HCT116 (cell line): Measurements from ENCODE around the gene RNF217. TPM values are rescaled to one million over a fixed set of nuclear protein-coding genes. Genes with fewer than 3 reads are reported as not detected.

ENCODE experiments used
- ATAC-seq: fragments of 200-7000 bp; cut with Tn5 transposase; 2 replicates; pipeline ENCODE4 v1.9.1; 2020; ENCODE audit warnings: mild to moderate bottlenecking, moderate library complexity
- BruUV-seq: library from RNA; stranded (reverse); fragments of 400-500 nt; replicated peaks from 2 replicates; lab custom pipeline; 2021; lab: Mats Ljungman, UMichigan
- CTCF ChIA-PET: fragments of 300-600 bp; sonication (Branson Sonifier 250); formaldehyde crosslinking; loops from one replicate; lab custom pipeline; 2021; ENCODE audit warnings: antibody characterized with exemption; lab: Charles Lee
- POLR2A ChIA-PET: fragments of 300-600, 350-600 bp; sonication (Branson Sonifier 250); formaldehyde crosslinking; loops from one replicate; lab custom pipeline; 2021; ENCODE audit warnings: antibody characterized with exemption; lab: Charles Lee
- RAD21 ChIA-PET, 2 experiments: fragments of 300-600 bp; sonication (Branson Sonifier 250); formaldehyde crosslinking; loops; one replicate each; lab custom pipeline; 2023; ENCODE audit warnings: low total read pairs in 2 of 2; ENCODE audit not compliant: uncharacterized antibody in 2 of 2, unreplicated experiment in 2 of 2, low non-redundant PET in 1 of 2; lab: Charles Lee
- DNase-seq: peaks from one replicate; pipeline ENCODE4 v3.0.0-alpha.2; 2010; ENCODE audit warnings: low read depth, low spot score
- H2AFZ ChIP-seq: fragments of 200-600 bp; shearing (Covaris generic), sonication (generic); 2 replicates; pipeline ENCODE4 v1.6.1; 2017; ENCODE audit warnings: low read depth, mixed run types, mixed read lengths, antibody characterized with exemption, low read length; ENCODE audit not compliant: poor library complexity, severe bottlenecking
- H3K27ac ChIP-seq: 2 replicates; pipeline ENCODE4 v1.5.1; 2012; ENCODE audit warnings: low read depth, low read length
- H3K27me3 ChIP-seq: fragments of 200-600 bp; sonication (generic); 2 replicates; pipeline ENCODE4 v1.6.1; 2016; ENCODE audit warnings: mixed run types, low read length, mixed read lengths; ENCODE audit not compliant: insufficient read depth
- H3K36me3 ChIP-seq, 2 experiments: fragments of 200-500 bp in 1 of 2; fragments of 200-600 bp in 1 of 2; sonication (Bioruptor generic) in 1 of 2; sonication (generic) in 1 of 2; 2 replicates each; pipeline versions ENCODE4 v1.5.1 to v1.6.1; 2014 to 2016; ENCODE audit warnings: low read length in 2 of 2, inconsistent platforms in 1 of 2, mixed read lengths in 1 of 2, mixed run types in 1 of 2; ENCODE audit not compliant: insufficient read depth in 2 of 2, control insufficient read depth in 1 of 2
- H3K4me1 ChIP-seq, 2 experiments: fragments of 200-600 bp in 1 of 2; sonication (generic) in 1 of 2; 2 replicates each; pipeline versions ENCODE4 v1.5.1 to v1.6.1; 2012 to 2017; ENCODE audit warnings: low read length in 2 of 2, inconsistent platforms in 1 of 2, mild to moderate bottlenecking in 1 of 2, mixed read lengths in 1 of 2, mixed run types in 1 of 2, moderate library complexity in 1 of 2; ENCODE audit not compliant: insufficient read depth in 2 of 2, control insufficient read depth in 1 of 2
- H3K4me2 ChIP-seq: fragments of 200-600 bp; sonication (generic); 2 replicates; pipeline ENCODE4 v1.6.1; 2017; ENCODE audit warnings: mixed run types, low read length, mixed read lengths
- H3K4me3 ChIP-seq, 2 experiments: fragments of 200-600 bp in 1 of 2; sonication (generic) in 1 of 2; replicated peaks in 1 of 2; 2 replicates each; pipeline ENCODE4 v1.5.1; 2011 to 2016; ENCODE audit warnings: low read length in 2 of 2, control low read depth in 1 of 2, low read depth in 1 of 2, mild to moderate bottlenecking in 1 of 2, mixed read lengths in 1 of 2, mixed run types in 1 of 2
- H3K79me2 ChIP-seq: fragments of 200-600 bp; sonication (generic); 2 replicates; pipeline ENCODE4 v1.6.1; 2017; ENCODE audit warnings: mild to moderate bottlenecking, mixed run types, low read length, moderate library complexity, mixed read lengths; ENCODE audit not compliant: insufficient read depth
- H3K9ac ChIP-seq: fragments of 200-600 bp; sonication (generic); 2 replicates; pipeline ENCODE4 v1.6.1; 2016; ENCODE audit warnings: low read length, mixed read lengths
- H3K9me2 ChIP-seq: fragments of 200-600 bp; sonication (generic), shearing (Covaris generic); 2 replicates; pipeline ENCODE4 v1.6.1; 2017; ENCODE audit warnings: mixed run types, mild to moderate bottlenecking, moderate library complexity; ENCODE audit not compliant: insufficient read depth
- H3K9me3 ChIP-seq, 2 experiments: fragments of 200-500 bp in 1 of 2; fragments of 200-600 bp in 1 of 2; sonication (Bioruptor generic) in 1 of 2; sonication (generic) in 1 of 2; 2 replicates each; pipeline ENCODE4 v1.6.1; 2014 to 2017; ENCODE audit warnings: low read length in 2 of 2, mixed read lengths in 2 of 2, inconsistent platforms in 1 of 2, low read depth in 1 of 2, mild to moderate bottlenecking in 1 of 2, mixed run types in 1 of 2, moderate library complexity in 1 of 2; ENCODE audit not compliant: control insufficient read depth in 1 of 2, insufficient read depth in 1 of 2
- H4K20me1 ChIP-seq: fragments of 200-600 bp; sonication (generic), shearing (Covaris generic); 2 replicates; pipeline ENCODE4 v1.6.1; 2017; ENCODE audit warnings: mixed run types, mild to moderate bottlenecking, moderate library complexity; ENCODE audit not compliant: insufficient read depth
- CBX3 ChIP-seq: IDR thresholded peaks from 2 replicates; pipeline ENCODE4 v1.6.1; 2012; ENCODE audit warnings: low read depth
- ELF1 ChIP-seq: IDR thresholded peaks from 2 replicates; pipeline ENCODE4 v1.6.1; 2012; ENCODE audit warnings: low read depth, borderline replicate concordance
- FOSL1 ChIP-seq: IDR thresholded peaks from 2 replicates; pipeline ENCODE4 v1.6.1; 2012; ENCODE audit warnings: low read depth
- JUND ChIP-seq: IDR thresholded peaks from 2 replicates; pipeline ENCODE4 v1.6.1; 2012
- POLR2A ChIP-seq: IDR thresholded peaks from 2 replicates; pipeline ENCODE4 v1.7.0; 2011; ENCODE audit warnings: borderline replicate concordance; ENCODE audit not compliant: insufficient read depth, insufficient read length; ENCODE audit errors: extremely low read depth
- SP1 ChIP-seq: IDR thresholded peaks from 2 replicates; pipeline ENCODE4 v1.6.1; 2012; ENCODE audit warnings: low read depth
- SRF ChIP-seq: IDR thresholded peaks from 2 replicates; pipeline ENCODE4 v1.6.1; 2012; ENCODE audit warnings: low read depth
- YY1 ChIP-seq: IDR thresholded peaks from 2 replicates; pipeline ENCODE4 v1.6.1; 2011; ENCODE audit warnings: low read length, low read depth, moderate library complexity, mild to moderate bottlenecking; ENCODE audit not compliant: insufficient replicate concordance; ENCODE audit errors: extremely low read depth
- ZFX ChIP-seq: fragments of 450-650 bp; IDR thresholded peaks from 2 replicates; pipeline ENCODE4 v1.6.1; 2017
- intact Hi-C: fragments of 100-400 bp; cut with micrococcal nuclease; formaldehyde crosslinking; loops from 2 replicates; pipeline ENCODE4 v1.10.0; 2022
- total RNA-seq: library from RNA; stranded (reverse); gene quantifications from one replicate; pipeline ENCODE4 v1.2.1, GENCODE V29; 2021; ENCODE audit not compliant: unreplicated experiment
- TF ChIP-seq, protein P1 (sequence below), 3 experiments: fragments of 200-600 bp in 1 of 3; sonication (generic) in 1 of 3; IDR thresholded peaks in 2 of 3; conservative IDR thresholded peaks in 1 of 3; 2 replicates each; pipeline ENCODE4 v1.5.1; 2012 to 2017; ENCODE audit warnings: low read depth in 2 of 3, low read length in 2 of 3, antibody characterized with exemption in 1 of 3, borderline replicate concordance in 1 of 3, control low read depth in 1 of 3, mild to moderate bottlenecking in 1 of 3, mixed read lengths in 1 of 3, mixed run types in 1 of 3, moderate library complexity in 1 of 3; ENCODE audit not compliant: insufficient read depth in 1 of 3
- TF ChIP-seq, protein P2 (sequence below): IDR thresholded peaks from 2 replicates; pipeline ENCODE4 v1.6.1; 2011; ENCODE audit warnings: mild to moderate bottlenecking, low read length, moderate library complexity; ENCODE audit not compliant: insufficient replicate concordance; ENCODE audit errors: extremely low read depth

The RNF217 gene
- total RNA-seq, 1 experiment from 2014 or later = 20.4 TPM

DNA sequence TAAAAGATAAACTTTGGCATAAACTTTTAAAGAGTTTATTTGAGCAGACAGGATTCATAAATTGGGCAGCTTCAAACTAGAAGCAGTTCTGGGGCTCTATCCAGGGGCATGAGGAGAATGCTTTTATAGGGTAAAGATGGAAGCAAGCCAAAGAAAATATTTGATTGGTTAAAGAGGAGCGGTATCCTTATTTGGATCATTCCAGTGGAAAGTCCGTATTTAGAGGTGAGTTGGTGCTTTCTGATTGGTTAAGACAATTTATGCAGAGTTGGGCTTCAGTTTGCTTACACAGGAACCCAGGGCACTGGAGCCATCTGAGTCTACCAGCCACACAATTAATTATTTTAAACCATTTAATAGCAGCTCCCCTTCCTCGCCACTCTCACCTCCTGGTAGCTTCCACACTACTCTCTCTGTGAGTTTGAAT is 37.9 kb upstream of the RNF217 start:
- TF ChIP-seq FOSL1 (no peak), SP1 (no peak), CBX3 (no peak)
- TF ChIP-seq, protein P1, sequence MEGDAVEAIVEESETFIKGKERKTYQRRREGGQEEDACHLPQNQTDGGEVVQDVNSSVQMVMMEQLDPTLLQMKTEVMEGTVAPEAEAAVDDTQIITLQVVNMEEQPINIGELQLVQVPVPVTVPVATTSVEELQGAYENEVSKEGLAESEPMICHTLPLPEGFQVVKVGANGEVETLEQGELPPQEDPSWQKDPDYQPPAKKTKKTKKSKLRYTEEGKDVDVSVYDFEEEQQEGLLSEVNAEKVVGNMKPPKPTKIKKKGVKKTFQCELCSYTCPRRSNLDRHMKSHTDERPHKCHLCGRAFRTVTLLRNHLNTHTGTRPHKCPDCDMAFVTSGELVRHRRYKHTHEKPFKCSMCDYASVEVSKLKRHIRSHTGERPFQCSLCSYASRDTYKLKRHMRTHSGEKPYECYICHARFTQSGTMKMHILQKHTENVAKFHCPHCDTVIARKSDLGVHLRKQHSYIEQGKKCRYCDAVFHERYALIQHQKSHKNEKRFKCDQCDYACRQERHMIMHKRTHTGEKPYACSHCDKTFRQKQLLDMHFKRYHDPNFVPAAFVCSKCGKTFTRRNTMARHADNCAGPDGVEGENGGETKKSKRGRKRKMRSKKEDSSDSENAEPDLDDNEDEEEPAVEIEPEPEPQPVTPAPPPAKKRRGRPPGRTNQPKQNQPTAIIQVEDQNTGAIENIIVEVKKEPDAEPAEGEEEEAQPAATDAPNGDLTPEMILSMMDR (IDR thresholded peaks at IDR 0.05 in 2 of 3, conservative IDR thresholded peaks at IDR 0.05 in 1 of 3; ENCODE audit: borderline replicate concordance in 1 of 3, insufficient read depth in 1 of 3, low read depth in 2 of 3, low read length in 2 of 3) = no peak
- BruUV-seq = no TSS peak
- RAD21 ChIA-PET = no interaction called here
- ATAC-seq = no peak
- H3K4me2 ChIP-seq = no peak overlapping the region
- DNase-seq = no peak
- no peaks in the 10 kb centered on the region for H4K20me1 ChIP-seq
- H3K27ac ChIP-seq = no peak overlapping the region
- intact Hi-C loops = no loop called here
- no peaks in the 10 kb centered on the region for H3K9me2 ChIP-seq
- H3K36me3 ChIP-seq = no peaks in the 10 kb centered on the region
- H2AFZ ChIP-seq = no peak overlapping the region
- H3K27me3 ChIP-seq = no peaks in the 10 kb centered on the region
- no peaks in the 10 kb centered on the region for H3K79me2 ChIP-seq
- no peaks in the 10 kb centered on the region; a peak in 1 of 4 replicates for H3K9me3 ChIP-seq
- H3K4me3 ChIP-seq = no peak overlapping the region
- peaks cover 0 to 11% of the 10 kb centered on the region in 2 experiments; a peak in 1 of 4 replicates for H3K4me1 ChIP-seq
- POLR2A ChIA-PET = no interaction called here
- H3K9ac ChIP-seq = no peak overlapping the region
- CTCF ChIA-PET = no interaction called here

DNA sequence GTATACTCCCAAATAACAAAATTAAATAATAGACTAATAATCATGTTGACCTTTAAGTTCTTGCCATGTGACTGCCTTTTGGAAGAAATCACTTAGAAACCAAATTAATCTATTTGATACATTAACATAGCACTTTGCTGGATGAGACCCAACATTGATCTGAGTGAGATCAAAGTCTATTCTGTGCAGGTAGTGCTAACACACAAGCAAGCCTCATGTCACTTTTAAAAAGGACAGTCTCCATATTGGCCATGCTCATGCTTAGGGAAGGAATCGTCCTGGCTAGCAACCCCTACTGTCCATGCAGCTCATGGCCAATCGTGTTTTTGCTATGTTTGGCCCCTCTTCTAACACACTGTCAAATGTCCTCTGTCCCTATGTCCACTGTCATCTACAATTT is 35.8 kb upstream of the RNF217 start:
- no peaks in the 10 kb centered on the region for H3K9me3 ChIP-seq
- H3K4me3 ChIP-seq = no peak overlapping the region
- intact Hi-C loops = no loop called here
- no TSS peak for BruUV-seq
- H3K27me3 ChIP-seq = no peaks in the 10 kb centered on the region
- H2AFZ ChIP-seq = no peak overlapping the region
- ATAC-seq (no peak), DNase-seq (no peak)
- POLR2A ChIA-PET = no interaction called here
- no peaks in the 10 kb centered on the region for H3K79me2 ChIP-seq
- H3K4me1 ChIP-seq = peaks cover 0 to 11% of the 10 kb centered on the region in 2 experiments; a peak in 1 of 4 replicates
- no peaks in the 10 kb centered on the region for H4K20me1 ChIP-seq
- CTCF ChIA-PET = no interaction called here
- H3K4me2 ChIP-seq = no peak overlapping the region
- RAD21 ChIA-PET = no interaction called here
- H3K9me2 ChIP-seq = no peaks in the 10 kb centered on the region
- TF ChIP-seq ELF1 (no peak), JUND (no peak), SP1 (no peak), POLR2A (no peak), ZFX (no peak), SRF (no peak), FOSL1 (no peak), YY1 (no peak)
- TF ChIP-seq, protein P2, sequence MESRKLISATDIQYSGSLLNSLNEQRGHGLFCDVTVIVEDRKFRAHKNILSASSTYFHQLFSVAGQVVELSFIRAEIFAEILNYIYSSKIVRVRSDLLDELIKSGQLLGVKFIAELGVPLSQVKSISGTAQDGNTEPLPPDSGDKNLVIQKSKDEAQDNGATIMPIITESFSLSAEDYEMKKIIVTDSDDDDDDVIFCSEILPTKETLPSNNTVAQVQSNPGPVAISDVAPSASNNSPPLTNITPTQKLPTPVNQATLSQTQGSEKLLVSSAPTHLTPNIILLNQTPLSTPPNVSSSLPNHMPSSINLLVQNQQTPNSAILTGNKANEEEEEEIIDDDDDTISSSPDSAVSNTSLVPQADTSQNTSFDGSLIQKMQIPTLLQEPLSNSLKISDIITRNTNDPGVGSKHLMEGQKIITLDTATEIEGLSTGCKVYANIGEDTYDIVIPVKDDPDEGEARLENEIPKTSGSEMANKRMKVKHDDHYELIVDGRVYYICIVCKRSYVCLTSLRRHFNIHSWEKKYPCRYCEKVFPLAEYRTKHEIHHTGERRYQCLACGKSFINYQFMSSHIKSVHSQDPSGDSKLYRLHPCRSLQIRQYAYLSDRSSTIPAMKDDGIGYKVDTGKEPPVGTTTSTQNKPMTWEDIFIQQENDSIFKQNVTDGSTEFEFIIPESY = no peak
- TF ChIP-seq, all 23 proteins: peak for 0
- Histone ChIP-seq H3K36me3 (no peaks in the 10 kb centered on the region), H3K27ac (no peak overlapping the region), H3K9ac (no peak overlapping the region)
